OCI-LY1 (cell line): ENCODE data around the gene SYT7.
A peak's percentile ranks its signal among the peaks of the same experiment; 100 is the strongest.

ENCODE experiments used
- CTCF ChIP-seq: fragments of 200-600 bp; sonication (generic), shearing (Covaris generic); IDR thresholded peaks from 2 replicates; pipeline ENCODE4 v1.5.1; 2017; ENCODE audit warnings: mild to moderate bottlenecking, antibody characterized with exemption, low read length, moderate library complexity, mixed read lengths
- EZH2 ChIP-seq: fragments of 200-600 bp; sonication (generic), shearing (Covaris generic); IDR thresholded peaks from 2 replicates; pipeline ENCODE4 v1.8.0; 2017; ENCODE audit warnings: borderline replicate concordance, mixed run types, mild to moderate bottlenecking, antibody characterized with exemption, low read length, moderate library complexity, mixed read lengths

GRCh38 chr11:61545341-61545740, 35.5 kb downstream of the SYT7 start:
- TF ChIP-seq CTCF: peak; percentile 40; the same call in 1 of the 2 replicates
- TF ChIP-seq EZH2: no peak
